GM19468 (cell line): ENCODE results near the gene CYTH4.

ENCODE experiments used
- ATAC-seq: cut with Tn5 transposase; IDR thresholded peaks from one replicate; pipeline ENCODE4 v1.9.1; 2021; ENCODE audit warnings: mild to moderate bottlenecking, moderate library complexity, moderate number of reproducible peaks; ENCODE audit not compliant: unreplicated experiment; ENCODE audit errors: extremely low read depth

Gene CYTH4

DNA sequence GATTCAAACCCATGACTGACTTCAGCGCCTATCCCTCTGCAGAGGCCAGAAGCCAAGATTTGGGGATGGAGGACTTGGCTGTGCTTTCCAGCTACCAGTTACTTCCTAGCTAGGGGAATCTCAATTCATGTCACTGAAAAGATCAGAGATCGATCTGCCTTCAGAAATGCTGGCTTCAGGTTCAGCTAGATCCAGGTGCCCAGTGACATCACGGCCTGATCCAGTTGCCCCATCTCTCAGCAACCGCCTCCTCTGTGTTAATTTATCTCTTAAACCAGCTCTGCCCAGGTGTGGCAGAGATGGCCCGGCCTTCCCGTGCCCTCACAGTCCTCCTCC lies 24.2 kb downstream of the CYTH4 start:
- no peak for ATAC-seq

- no peak for ATAC-seq
These were observed 26.3 kb downstream of the CYTH4 start for GRCh38 chr22:37308385-37309200.

- no peak for ATAC-seq
These were observed 27.1 kb downstream of the CYTH4 start for GRCh38 chr22:37309211-37310074.

DNA sequence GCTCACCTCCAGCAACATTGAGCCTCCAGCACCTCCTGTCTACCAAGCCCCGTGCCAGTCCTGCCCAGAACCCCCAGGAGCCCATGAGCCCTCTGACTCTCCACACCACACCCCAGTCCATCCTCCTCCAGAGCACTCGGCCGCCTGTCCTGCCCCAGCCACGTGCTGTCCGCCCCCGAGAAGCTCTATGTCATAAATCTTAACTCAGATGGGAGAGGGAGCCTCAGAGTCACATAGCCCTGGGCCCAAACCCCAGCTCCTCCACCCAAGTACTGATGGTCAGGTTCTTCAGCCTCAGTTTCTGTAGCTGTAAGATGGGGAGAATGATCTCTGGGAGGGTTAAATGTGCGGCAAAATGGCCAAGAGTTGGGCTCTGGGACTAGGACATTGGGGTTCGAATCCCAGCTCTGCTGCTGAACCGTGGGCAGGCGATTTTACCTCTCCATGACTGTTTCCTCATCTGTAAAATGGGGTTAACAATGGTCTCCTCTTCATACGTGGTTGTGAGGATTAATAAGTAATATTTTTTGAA lies 27.8 kb downstream of the CYTH4 start:
- ATAC-seq: no peak

DNA sequence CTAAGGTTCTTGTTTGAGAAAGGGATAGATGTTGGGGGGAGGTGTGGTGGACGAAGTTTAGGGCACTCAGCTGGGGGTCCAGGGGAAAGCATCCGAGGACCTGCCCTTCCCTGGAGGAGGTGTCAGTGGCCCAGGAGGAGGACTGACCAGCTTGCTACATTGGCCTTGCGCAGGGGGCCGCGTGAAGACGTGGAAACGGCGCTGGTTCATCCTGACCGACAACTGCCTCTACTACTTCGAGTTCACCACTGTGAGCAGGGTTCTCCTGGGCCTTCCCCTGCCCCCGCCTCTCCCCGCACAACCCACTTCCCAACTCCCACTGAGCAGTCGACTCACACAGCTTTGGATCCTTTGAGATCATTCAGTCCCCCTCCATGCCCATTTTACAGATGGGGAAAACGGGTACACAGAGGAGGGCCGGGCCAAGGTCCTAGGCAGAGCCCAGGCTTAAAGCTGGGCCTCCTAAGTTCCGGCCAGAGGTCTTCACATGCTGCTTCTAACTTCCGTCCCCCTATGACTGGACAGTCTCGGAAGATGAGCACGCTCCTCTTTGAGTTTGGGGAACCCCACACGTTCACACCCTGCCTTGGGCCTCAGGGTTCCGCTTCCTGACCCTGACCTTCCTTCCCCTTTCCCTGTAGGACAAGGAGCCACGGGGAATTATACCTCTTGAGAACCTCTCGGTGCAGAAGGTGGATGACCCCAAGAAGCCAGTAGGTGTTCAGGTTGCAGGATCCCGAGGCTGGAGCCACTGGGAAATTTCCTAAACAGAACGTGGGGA lies 28.7 kb downstream of the CYTH4 start:
- ATAC-seq: no peak

- ATAC-seq: no peak
These were observed 29.5 kb downstream of the CYTH4 start for GRCh38 chr22:37311761-37312312.

DNA sequence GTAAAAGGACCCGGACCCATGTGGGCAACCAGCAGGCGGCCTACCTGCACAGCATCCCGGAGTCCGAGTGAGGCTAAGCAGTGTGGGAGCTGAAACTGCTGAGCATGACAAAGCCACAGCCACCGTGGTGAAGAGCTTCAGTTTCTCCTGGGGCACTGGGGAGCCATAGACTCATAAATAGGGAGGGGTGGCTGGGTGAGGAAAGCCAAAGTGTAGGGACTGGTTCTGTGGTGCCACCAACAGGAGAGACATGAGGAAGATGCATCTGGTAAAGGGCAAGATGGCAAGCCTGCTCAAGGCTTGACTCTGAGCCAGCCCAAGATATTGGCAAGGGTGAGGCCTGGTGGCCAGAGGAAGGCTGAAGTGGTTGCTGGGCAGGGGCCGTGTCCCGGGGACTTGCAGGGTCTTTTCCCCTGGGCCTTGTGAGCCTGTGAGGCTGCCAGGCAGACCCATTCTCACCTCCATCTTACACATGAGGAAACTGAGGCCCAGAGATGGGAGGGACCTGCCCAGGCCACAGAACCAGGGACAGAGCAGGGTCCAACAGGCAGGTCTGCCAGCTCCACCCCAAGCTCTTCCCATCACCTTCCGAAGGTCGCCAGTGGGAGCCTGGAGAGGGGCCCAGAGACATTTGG lies 30.4 kb downstream of the CYTH4 start:
- no peak for ATAC-seq

DNA sequence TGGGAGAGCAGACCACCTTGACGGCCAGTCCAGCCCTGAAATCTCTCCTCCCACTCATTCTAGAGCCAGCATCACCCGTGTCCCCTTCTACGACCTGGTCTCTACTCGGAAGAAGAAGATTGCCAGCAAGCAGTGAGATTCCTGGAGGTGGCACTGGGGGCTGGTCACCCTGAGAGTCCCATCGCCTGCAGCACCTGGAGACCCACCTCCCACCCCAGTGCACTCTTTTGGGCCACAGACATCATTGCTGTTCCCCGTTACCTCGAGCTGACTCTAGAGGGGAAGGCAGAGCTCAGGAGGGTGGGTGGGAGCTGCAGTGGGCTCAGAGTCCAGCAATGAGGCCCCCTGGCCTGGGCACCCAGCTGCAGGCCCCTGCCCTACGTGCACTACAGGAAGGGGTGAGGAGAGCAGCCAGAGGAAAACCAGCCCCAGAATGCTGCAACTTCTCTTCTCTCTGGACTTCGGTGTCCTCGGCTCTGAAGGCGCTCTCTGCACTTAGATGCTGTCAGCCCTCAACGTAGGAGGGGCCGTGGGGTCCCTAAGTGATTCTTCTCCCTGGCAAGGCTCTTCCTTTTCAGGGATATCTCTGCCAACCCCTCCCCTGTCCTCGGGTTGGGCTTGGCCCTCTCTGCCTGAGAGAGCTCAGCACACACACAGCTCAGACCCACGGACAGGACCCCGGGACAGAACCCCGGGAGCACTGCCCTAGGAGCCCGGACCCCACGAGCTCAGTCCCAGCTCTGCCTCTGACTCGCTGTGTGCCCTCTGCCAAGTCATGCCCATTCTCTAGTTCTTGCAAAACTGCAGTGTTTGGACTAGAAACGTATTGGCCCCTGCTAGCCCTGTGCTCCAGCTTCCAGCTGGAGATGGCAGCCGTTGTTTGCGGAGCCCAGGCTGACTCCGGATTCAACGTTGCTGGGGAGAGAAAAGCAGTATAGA lies 31.3 kb downstream of the CYTH4 start:
- no peak for ATAC-seq

DNA sequence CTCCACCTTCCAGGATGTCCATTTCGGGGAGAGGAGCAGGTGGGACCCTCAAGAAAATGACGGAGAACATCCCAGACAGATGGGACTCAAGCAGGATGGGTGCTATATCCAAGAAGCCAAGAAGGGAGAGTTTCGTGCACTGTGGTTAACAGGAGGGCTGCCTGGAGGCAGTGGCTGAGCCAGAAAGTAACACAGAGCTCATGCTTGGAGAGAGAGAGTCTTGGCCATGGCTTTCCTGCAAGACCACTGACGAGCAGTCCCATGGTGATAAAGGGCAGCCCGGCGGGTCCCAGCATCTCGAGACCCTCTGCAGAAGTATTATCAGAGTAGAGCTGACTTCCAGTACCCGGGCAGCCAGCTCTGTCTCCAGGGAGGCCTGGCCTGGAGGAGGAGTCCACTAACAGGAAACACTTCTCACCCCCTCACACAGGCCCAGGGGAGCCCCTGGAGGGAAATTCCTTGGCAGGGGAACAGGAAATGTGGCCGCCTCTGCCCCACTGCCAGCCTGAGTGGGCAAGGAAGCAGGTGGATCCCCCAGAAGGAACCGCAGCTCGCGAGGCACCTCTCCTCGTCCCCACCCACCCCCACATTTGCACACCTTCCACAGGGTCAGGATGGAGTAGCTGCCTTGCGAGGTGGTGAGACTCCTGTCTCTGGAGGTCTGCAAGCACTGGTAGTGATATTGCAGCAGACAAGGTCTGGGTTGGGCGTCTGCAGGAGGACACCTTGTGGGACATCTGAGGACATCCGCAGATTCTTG lies 32.2 kb downstream of the CYTH4 start:
- ATAC-seq: no peak

DNA sequence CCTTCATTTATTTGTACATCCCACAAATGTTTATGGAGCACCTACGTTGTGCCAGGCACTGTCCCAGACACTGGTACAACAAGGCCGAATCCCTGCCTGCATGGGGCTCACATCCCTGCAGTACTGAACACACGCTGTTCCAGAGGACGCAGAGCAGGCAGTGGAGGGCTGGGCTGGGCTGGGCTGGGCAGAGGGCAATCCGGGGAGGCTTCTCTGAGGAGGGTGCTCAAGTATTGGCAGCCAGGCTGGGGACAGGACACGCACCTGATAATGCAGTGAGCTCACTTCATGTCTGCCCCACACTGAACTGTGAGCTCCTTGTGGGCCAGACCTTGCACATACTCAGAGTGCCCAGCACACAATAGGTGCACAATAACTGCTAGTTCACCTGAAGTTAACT lies 34.1 kb downstream of the CYTH4 start:
- ATAC-seq: no peak

DNA sequence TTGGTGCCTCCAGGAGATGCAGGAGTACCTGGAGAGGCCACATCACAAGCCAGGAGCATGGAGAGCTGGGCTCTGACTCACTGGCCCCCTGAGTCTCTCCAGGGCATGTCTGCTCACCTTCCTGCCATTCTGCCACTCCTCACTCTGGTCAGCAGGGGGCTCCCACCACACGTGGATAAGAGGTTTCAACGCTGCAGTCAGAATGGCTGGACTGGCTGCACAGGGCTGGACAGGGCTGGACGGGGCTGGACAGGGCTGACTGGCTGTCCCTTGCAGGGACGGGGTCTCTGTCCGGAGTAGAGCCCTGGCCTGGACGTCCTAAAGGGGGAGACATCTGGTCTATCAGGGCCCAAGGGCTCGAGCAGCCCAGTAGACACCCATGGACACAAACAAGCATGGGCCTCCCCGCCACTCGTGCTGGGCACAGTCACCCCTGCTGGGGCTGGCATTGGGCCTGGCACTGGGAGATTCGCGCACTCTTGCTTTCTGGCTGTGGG lies 34.6 kb downstream of the CYTH4 start:
- ATAC-seq: no peak

GRCh38 chr22:37317698-37318210 lies 35.4 kb downstream of the CYTH4 start:
- no peak for ATAC-seq

GRCh38 chr22:37318364-37319109 lies 36.2 kb downstream of the CYTH4 start:
- ATAC-seq: no peak

DNA sequence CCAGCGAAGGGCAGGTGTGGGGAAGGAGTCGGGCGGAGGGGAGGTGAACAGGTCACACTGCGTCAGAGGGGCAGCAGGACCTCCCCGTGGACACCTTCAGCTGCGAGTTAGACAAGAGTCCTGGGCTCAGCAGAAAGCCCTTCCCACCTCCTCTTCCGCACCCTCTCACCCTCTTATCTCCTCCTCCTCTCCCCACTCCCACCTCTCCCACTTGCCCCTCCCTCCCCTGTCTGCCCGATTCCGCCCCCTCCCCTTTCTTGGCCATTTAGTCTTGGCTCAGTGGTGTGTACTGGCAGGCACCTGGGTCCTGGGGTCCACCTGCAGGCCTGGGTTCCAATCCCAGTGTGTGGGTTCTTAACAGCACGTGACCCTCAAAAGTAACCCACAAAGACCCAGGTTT lies 37.2 kb downstream of the CYTH4 start:
- ATAC-seq: no peak

DNA sequence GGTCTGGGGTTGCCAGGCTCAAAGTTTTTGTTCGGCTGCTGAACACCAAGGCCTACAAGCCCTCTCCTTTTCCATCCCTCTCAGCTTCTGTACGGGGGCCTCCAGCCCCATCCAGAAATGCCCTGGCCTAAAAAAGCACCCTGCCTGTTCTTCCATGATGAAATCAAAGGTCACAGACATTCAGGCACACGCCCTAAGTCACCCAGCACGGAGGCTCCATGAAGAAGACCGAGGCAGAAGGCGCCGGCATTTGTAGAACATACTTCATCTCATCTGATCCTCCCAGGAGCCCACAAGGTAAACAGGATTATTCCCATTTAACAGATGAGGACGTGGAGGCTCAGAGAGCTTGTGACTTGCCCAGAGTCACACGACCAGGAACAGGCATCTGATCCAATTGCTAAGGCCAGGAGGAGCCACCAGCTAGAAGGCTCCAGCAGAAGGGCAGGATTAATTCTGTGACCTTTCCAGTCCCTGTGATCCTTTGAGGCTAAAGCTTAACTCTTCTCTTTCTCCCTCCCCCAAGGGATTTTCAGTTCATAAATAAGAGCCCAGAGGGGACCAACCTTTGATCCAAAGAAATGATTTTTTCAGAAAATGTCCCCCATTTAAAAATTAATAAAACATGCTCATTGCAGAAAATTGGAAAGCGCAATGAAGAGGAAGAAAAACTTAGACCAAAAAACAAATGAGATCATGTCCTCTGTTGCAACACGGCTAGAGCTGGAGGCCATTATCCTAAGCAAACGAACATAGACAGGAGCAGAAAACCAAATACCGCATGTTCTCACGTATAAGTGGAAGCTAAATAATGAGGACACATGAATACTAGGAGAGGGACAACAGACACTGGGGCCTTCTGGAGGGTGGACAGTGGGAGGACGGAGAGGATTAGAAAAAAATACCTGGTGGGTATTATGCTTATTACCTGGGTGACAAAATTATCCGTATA lies 38.7 kb downstream of the CYTH4 start:
- no peak for ATAC-seq
